HG03196 (cell line): ENCODE results near the gene SRD5A2.

Experiments used
- ATAC-seq: cut with Tn5 transposase; IDR thresholded peaks from one replicate; pipeline ENCODE4 v1.9.1; 2021; ENCODE audit not compliant: unreplicated experiment

SRD5A2 gene

GRCh38 chr2:31474296-31474695, 106.4 kb downstream of the SRD5A2 start:
- ATAC-seq = no peak
